Fibroblast of skin of scalp (primary cell): ENCODE results near the gene DUSP1.

Experiments
- DNase-seq: peaks from one replicate; pipeline ENCODE4 v3.0.0-alpha.2; 2013

DUSP1 gene

GRCh38 chr5:172743112-172743959 lies 27.7 kb downstream of the DUSP1 start:
- DNase-seq = no peak

GRCh38 chr5:172741206-172741582 lies 29.8 kb downstream of the DUSP1 start:
- DNase-seq = no peak

- DNase-seq = peak; percentile 91
Measured at GRCh38 chr5:172740428-172741205, 30.4 kb downstream of the DUSP1 start.

- no peak for DNase-seq
Measured at GRCh38 chr5:172739375-172739774, 31.6 kb downstream of the DUSP1 start.

GRCh38 chr5:172736508-172737135 lies 34.4 kb downstream of the DUSP1 start:
- no peak for DNase-seq

GRCh38 chr5:172735141-172735831 lies 35.7 kb downstream of the DUSP1 start:
- no peak for DNase-seq

GRCh38 chr5:172733974-172734346 lies 37.0 kb downstream of the DUSP1 start:
- no peak for DNase-seq

- DNase-seq = peak; percentile 98
Measured at GRCh38 chr5:172733131-172733973, 37.6 kb downstream of the DUSP1 start.

- DNase-seq = no peak
Measured at GRCh38 chr5:172732201-172732865, 38.7 kb downstream of the DUSP1 start.

- no peak for DNase-seq
Measured at GRCh38 chr5:172731680-172732074, 39.3 kb downstream of the DUSP1 start.

- no peak for DNase-seq
Measured at GRCh38 chr5:172730981-172731679, 39.9 kb downstream of the DUSP1 start.

- DNase-seq = no peak
Measured at GRCh38 chr5:172730222-172730621, 40.8 kb downstream of the DUSP1 start.

- DNase-seq = no peak
Measured at GRCh38 chr5:172729588-172729987, 41.4 kb downstream of the DUSP1 start.

- no peak for DNase-seq
Measured at GRCh38 chr5:172728481-172729241, 42.3 kb downstream of the DUSP1 start.

GRCh38 chr5:172727551-172727950 lies 43.4 kb downstream of the DUSP1 start:
- DNase-seq = no peak

- no peak for DNase-seq
Measured at GRCh38 chr5:172726966-172727365, 44.0 kb downstream of the DUSP1 start.

- no peak for DNase-seq
Measured at GRCh38 chr5:172725785-172726184, 45.2 kb downstream of the DUSP1 start.

GRCh38 chr5:172725273-172725672 lies 45.7 kb downstream of the DUSP1 start:
- no peak for DNase-seq

GRCh38 chr5:172724242-172725183 lies 46.5 kb downstream of the DUSP1 start:
- no peak for DNase-seq
